Hematopoietic multipotent progenitor cell treated with erythropoietin and hydrocortisone succinate and interleukin-3 and kit ligand, for 6 days (in vitro differentiated cells): ENCODE data around the gene PDLIM1.

Experiments
- DNase-seq: peaks from one replicate; pipeline ENCODE4 v3.0.0-alpha.2; 2015

Gene PDLIM1

DNA sequence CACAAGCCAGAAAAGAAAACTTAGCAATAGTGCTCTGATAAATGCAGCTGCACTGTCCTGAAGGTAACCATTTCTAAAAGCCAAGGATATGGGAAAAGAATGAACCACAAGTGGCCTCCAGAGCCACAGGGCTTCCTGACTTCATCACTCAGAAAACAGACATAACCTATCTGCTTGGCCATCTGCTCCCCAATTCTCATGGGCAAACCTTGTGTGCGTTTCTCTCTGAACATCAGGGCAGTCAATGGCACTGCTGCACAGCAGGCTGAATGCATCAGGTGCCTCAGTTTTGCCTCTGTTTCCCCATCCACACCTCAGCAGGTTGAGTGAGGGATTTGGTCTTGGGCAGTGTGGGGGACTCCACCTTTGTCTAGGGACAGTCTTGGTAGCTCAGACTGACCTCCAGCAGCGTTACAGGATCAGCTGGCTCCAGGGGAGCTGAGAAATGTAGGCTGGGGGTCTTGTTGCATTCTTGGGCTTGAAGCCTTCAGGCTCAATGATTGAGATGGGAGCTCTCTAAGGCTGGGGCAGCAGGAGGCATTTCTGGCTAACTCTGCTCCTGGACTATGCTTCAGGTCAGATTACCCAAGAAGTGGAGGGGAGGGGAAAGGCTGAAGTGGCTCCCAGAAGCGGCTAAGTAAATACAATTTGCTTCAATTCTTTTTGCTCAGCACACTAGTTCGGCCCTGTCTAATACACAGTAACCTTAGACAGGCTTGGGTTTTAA is 23.6 kb upstream of the PDLIM1 start:
- DNase-seq: peak; percentile 49

DNA sequence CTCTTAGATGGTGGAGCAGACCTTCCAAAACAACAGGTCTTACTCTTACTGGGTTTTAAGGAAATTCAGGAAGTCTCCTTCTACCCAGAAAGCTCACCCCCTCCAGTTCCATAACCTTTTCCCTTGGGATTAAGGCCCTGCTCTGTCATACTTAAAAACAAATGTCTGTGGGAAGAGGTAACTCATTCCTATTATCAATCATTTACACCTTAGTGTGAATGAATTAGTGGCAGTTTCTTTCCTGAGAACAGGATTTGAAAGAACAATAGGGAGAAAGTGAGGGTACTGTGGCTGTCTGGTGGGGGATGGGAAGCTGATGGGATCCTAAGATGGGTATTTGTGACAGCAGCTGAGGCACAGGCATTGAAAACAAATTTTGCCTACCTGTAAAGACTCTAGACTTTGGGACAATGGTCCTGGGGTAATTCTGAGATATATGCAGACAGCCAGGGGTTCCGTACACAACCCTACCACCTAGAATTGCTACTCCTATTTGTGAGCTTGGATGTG is 22.2 kb upstream of the PDLIM1 start:
- no peak for DNase-seq

GRCh38 chr10:95312257-95312656 is 21.5 kb upstream of the PDLIM1 start:
- peak; percentile 57 for DNase-seq

DNA sequence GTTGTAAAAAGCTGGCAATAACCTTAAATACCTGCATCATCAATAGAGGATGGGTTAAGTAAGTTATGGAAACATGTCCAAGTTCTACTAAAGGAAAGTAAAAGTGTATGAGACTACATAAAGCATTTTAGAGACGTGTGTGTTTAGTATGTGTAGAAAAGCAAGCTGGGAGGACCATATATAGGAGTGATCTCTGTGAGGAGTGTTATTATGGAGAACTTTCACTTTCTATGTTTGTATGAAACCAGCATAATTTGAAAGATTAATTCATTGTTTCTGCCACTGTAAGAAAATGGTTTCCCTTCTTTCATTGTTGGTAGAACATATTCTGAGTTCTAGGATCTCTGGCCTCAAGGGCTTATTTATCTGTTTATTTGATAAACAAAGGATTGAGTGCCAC is 19.2 kb upstream of the PDLIM1 start:
- no peak for DNase-seq

- DNase-seq: peak; percentile 90
These were observed 17.8 kb upstream of the PDLIM1 start for GRCh38 chr10:95308389-95309302.

DNA sequence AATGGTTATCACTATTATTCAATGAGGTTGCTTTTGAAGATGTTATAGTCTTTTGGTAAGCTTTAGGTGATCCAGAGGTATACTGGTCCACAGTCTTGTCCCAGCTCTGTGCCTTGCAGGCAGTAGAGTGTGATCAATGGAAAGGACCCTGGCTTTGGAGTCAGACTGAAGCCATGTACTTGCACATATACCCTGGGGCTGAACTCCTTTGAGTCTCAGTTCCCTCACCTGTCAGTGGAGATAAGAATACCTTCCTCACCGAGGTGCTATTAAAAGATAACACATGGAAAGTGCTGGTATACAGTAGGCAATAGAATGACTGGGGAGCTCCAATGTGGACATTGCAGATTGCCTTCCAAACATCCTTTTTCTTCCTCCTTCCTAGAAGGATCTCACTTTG is 16.0 kb upstream of the PDLIM1 start:
- no peak for DNase-seq

- DNase-seq: no peak
These were observed 15.5 kb upstream of the PDLIM1 start for GRCh38 chr10:95306318-95306650.

- DNase-seq: no peak
These were observed 15.0 kb upstream of the PDLIM1 start for GRCh38 chr10:95305606-95306317.

GRCh38 chr10:95304976-95305375 is 14.2 kb upstream of the PDLIM1 start:
- DNase-seq: no peak

GRCh38 chr10:95304463-95304862 is 13.7 kb upstream of the PDLIM1 start:
- DNase-seq: no peak

DNA sequence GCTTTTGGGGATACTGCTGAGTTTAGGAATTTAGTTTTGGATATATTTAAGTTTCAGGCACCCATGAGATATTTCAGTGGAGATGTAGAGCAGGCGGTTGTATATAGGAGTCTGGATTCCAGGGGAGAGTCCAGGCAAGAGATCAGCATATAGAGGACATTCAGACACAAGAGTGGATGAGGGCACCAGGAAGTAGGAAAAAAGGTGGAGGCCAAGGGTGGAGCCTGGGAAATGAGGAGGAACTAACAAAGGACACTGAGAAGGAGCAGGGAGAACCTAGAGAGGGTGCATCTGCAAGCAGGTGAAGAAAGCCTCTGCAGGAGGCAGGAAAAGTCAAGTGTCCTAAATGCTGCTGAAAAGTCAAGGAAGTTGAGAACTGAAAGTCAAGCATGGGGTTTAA is 13.1 kb upstream of the PDLIM1 start:
- DNase-seq: no peak

DNA sequence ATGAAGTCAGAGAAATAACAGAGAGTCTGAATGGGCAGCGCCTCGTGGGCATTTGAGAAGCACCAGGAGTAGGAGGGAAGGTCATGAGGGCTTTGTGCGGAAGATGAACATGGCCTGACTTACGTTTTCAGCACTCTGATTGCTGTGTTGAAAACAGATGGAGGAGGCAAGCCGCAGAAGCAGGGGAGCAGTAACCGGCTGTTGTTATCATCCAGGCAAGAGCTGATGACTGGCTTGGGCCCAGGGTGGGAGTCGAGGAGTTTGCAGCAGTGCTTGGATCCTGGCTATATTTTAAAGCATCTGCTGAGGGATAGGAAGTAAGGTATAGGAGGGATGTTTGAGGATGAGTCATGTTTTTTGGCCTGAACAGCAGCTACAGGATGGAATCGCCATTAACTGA is 12.7 kb upstream of the PDLIM1 start:
- no peak for DNase-seq

DNA sequence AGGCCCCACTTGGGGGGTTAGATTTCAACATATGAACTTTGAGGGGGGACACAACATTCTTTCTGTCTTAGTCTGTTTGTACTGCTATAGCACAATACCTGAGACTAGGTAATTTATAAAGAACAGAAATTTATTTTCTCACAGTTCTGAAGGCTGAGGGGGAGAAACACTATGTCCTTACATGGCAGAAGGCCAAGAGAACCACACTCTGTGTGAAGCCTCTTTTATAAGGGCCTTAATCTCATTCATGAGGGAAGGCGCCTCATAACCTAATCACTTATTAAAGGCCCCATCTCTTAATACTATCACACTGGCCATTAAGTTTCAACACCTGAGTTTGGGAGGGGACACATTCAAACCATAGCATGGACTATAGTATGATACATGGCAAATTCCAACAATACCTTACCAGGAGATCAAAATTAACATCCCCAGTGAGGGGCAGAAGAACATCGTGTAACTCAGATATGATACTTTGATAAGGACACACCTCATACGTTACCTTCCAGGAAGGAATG is 9.3 kb upstream of the PDLIM1 start:
- peak; percentile 55 for DNase-seq

- DNase-seq: peak; percentile 89
These were observed 6.6 kb upstream of the PDLIM1 start for GRCh38 chr10:95297402-95297801.

DNA sequence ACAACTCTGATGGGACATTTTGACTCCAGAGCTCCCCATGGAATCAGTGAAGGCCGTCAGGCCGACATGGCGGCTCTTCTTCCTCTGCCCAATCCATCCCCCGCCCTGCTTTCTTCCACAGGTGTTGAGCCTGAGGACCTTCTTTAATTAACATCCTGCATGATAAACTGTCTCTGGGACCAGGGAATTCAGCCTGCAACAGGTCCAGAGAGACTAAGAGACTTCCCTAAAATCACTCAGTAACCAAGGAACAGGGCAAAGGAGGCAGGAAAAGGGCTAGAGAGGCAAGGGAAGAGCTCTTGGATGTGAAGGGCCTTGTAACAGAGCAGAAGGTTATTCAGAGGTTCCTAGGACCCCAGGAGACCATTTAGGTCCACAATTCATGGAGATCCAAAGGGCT is 6.0 kb upstream of the PDLIM1 start:
- no peak for DNase-seq

GRCh38 chr10:95295031-95295755 is 4.4 kb upstream of the PDLIM1 start:
- peak; percentile 85 for DNase-seq

- DNase-seq: no peak
These were observed 2.8 kb upstream of the PDLIM1 start for GRCh38 chr10:95293631-95294030.

DNA sequence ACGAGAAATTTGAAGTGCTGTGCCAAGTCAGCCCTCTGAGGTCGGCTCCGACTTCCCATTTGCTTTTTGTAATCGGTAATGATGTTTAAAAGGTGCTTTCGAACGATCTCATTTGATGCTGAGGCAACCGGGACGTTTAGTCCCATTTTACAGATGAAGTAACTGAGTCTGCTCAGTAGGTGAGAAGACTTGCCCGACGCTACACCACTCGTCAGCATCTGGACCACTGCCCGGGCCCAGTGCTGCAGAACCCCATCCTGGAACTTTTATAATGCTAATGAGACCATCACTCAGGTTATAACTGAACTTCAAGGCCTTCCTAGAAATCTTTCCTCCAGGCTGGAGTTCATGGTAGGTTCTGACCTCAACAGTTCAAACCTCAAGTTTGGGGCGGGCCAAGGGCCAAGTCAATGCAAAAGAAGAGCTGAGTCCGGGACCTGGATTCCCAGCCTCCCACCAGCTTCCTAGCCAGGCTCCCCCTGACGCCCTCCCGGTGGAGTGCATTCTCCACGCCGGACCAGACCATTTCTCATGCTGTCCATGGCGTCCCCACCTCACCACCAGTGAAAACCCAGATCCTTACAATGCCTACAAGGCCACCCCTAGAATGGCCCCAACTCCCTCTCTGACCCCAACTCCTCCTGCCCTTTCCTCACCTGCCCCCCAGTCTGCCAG is 699 bp upstream of the PDLIM1 start:
- no peak for DNase-seq

DNA sequence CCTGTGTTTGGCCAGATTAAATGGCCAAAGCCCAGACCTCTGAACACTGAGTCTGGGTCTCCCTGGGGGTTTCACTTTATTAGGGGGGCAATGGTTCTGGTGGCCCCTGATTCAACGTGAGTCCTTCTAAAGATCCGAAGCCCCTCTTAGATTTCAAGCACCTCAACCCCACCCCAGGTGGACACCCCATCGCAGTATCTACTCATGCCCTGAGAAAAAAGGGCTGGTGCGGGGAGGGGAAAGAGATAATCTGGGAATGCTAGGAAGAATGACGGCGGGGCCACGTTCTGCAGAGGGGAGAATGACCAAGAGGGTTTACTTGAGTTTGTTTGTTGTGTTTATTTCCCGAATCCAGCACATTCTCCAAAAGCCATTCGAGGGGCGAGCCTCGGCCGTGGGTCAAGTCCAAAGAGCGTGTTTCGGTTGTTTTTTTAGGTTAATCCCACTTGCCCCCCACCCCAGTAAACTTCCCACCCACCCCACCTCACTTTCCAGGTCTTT is 832 bp downstream of the PDLIM1 start:
- no peak for DNase-seq

DNA sequence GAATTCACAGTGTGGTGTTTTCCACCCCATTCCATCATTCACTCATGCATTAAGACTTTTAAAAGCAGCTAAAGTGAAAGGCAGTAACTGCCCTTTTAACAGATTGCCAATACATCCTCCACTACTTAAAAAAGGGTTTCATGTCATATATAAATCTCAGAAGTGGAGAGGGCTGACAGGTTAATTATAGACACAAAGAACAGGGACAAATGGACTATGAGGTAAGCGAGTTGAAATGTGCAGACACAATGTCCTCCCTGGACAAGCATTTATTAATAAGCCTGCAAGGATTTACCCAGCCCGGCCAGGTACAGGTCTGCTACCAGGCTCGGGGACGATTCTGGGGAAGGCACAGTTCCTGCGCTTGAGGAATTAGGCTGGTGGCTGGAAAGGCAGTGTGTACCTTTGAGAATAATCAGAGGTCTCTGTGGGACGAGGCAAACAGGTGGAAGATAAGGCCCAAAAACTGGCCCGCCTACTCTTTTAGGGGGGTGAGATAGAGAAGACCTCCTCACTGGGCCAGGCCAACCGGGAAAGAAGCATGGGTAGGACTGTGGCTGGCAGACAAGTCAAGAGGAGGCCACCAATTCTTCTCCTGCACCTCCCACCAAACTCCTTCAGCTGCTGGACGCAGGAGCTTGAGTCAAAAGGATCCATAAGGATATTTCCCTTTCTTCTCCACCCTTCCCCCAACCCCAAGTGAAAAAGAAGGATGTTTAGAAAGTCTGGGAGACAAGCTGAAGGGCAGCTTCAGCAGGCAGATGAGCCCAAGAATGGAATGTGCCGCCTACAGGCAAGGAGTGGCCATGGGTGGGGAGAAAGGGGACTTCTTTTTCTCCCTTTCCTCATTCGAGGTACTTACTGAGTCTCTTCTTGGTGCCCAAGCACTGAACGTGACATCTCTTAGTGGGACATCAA is 1.5 kb downstream of the PDLIM1 start:
- DNase-seq: peak; percentile 61

GRCh38 chr10:95288303-95288702 is 2.5 kb downstream of the PDLIM1 start:
- DNase-seq: no peak
